ENCODE data around the gene MYBPC1.

GRCh38 chr12:101694297-101694848 lies 99.6 kb downstream of the MYBPC1 start:
- TF ChIP-seq CTCF (conservative IDR thresholded peaks at IDR 0.05) (no peak), EZH2 (IDR thresholded peaks at IDR 0.05; ENCODE audit: low read depth) (no peak)
